PC-9 (cell line): ENCODE measurements around the gene DESI1. TPM values are rescaled to one million over a fixed set of nuclear protein-coding genes. Genes with fewer than 3 reads are reported as not detected.

Experiments used
- BruUV-seq: library from RNA; stranded (reverse); fragments of 400-500 nt; replicated peaks from 2 replicates; lab custom pipeline; 2021; lab: Mats Ljungman, UMichigan
- CTCF ChIA-PET: fragments of 300-600 bp; sonication (Branson Sonifier 250); formaldehyde crosslinking; loops from one replicate; lab custom pipeline; 2022; ENCODE audit warnings: antibody characterized with exemption; lab: Charles Lee
- POLR2A ChIA-PET: fragments of 300-600 bp; sonication (Branson Sonifier 250); formaldehyde crosslinking; loops from one replicate; lab custom pipeline; 2022; ENCODE audit warnings: antibody characterized with exemption; ENCODE audit not compliant: unreplicated experiment; lab: Charles Lee
- DNase-seq, 2 experiments: peaks; one replicate each; pipeline versions ENCODE4 v3.0.0 to v3.0.0-alpha.2; 2015 to 2022; ENCODE audit warnings: mixed read lengths in 1 of 2
- H2AFZ ChIP-seq: fragments of 200-600 bp; sonication (generic); 2 replicates; pipeline ENCODE4 v1.8.1; 2017; ENCODE audit warnings: antibody characterized with exemption
- H3F3A ChIP-seq: fragments of 200-600 bp; sonication (generic); 2 replicates; pipeline ENCODE4 v1.8.1; 2017; ENCODE audit warnings: antibody characterized with exemption, mild to moderate bottlenecking, low read depth; ENCODE audit not compliant: insufficient read depth
- H3K27ac ChIP-seq: fragments of 200-600 bp; sonication (generic); 2 replicates; pipeline ENCODE4 v1.6.1; 2016; ENCODE audit warnings: mixed run types
- H3K27me3 ChIP-seq: fragments of 200-600 bp; sonication (generic); 2 replicates; pipeline ENCODE4 v1.6.1; 2016; ENCODE audit warnings: low read depth, mixed run types; ENCODE audit not compliant: insufficient read depth
- H3K36me3 ChIP-seq: fragments of 200-600 bp; sonication (generic); 2 replicates; pipeline ENCODE4 v1.6.1; 2016; ENCODE audit warnings: low read depth, mixed run types
- H3K4me1 ChIP-seq: fragments of 200-600 bp; sonication (generic); replicated peaks from 2 replicates; pipeline ENCODE4 v1.6.1; 2016; ENCODE audit warnings: mixed run types; ENCODE audit not compliant: insufficient read depth
- H3K4me2 ChIP-seq: fragments of 200-600 bp; sonication (generic); 2 replicates; pipeline ENCODE4 v1.6.1; 2017; ENCODE audit warnings: mixed run types
- H3K4me3 ChIP-seq: fragments of 200-600 bp; sonication (generic); 2 replicates; pipeline ENCODE4 v1.6.1; 2016; ENCODE audit warnings: mixed run types
- H3K79me2 ChIP-seq: fragments of 200-600 bp; sonication (generic); 2 replicates; pipeline ENCODE4 v1.6.1; 2017; ENCODE audit warnings: low read depth, mixed run types
- H3K9me2 ChIP-seq: fragments of 200-600 bp; sonication (generic); 2 replicates; pipeline ENCODE4 v1.8.1; 2017; ENCODE audit warnings: mild to moderate bottlenecking; ENCODE audit not compliant: insufficient read depth
- H3K9me3 ChIP-seq: fragments of 200-600 bp; sonication (generic); 2 replicates; pipeline ENCODE4 v1.8.1; 2016; ENCODE audit warnings: low read depth; ENCODE audit not compliant: insufficient read depth
- H4K20me1 ChIP-seq: fragments of 200-600 bp; sonication (generic); 2 replicates; pipeline ENCODE4 v1.8.1; 2017; ENCODE audit not compliant: insufficient read depth
- EZH2 ChIP-seq: fragments of 200-600 bp; sonication (generic); IDR thresholded peaks from 2 replicates; pipeline ENCODE4 v1.8.0; 2017; ENCODE audit warnings: antibody characterized with exemption, low read depth
- intact Hi-C: fragments of 100-400 bp; cut with micrococcal nuclease; formaldehyde crosslinking; loops from one replicate; pipeline ENCODE4 v1.10.0; 2022; ENCODE audit not compliant: unreplicated experiment
- total RNA-seq: library from RNA; stranded (reverse); gene quantifications from 2 replicates; pipeline ENCODE4 v1.2.3, GENCODE V29; 2021
- TF ChIP-seq, protein P1 (sequence below): fragments of 200-600 bp; sonication (generic); conservative IDR thresholded peaks from 2 replicates; pipeline ENCODE4 v1.6.1; 2017; ENCODE audit warnings: mixed run types, antibody characterized with exemption, mild to moderate bottlenecking, moderate library complexity

Gene DESI1
- total RNA-seq, 1 experiment from 2014 or later: 52.7 TPM

DNA sequence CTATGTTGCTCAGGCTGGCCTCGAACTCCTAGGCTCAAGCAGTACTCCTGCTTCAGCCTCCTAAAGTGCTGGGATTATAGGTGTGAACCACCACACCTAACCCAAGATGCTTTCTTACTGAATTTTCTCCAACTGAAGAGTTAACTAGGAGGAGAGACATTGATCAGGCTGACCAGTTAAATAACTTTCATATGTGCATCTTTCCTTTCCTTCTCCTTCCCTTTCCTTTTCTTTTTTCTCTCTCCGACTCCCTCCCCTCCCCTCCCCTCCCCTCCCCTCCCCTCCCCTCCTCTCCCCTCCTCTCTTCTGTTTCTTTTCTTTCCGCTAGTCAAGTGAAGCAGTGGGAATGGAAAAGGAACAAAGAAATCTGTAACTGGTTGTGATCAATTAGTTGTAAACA, 26.9 kb upstream of the DESI1 start:
- Histone ChIP-seq H2AFZ (no peak overlapping the region), H3F3A (peaks cover 52% of the 10 kb centered on the region), H3K79me2 (peaks cover 14% of the 10 kb centered on the region), H3K4me1 (no peaks in the 10 kb centered on the region), H3K36me3 (peaks cover 55% of the 10 kb centered on the region), H3K27ac (no peak overlapping the region), H3K9me3 (no peaks in the 10 kb centered on the region), H3K27me3 (no peaks in the 10 kb centered on the region), H3K4me2 (no peak overlapping the region), H3K4me3 (no peak overlapping the region), H4K20me1 (peaks cover 59% of the 10 kb centered on the region), H3K9me2 (no peaks in the 10 kb centered on the region)
- POLR2A ChIA-PET: no interaction called here
- CTCF ChIA-PET: no interaction called here
- no TSS peak for BruUV-seq
- TF ChIP-seq, protein P1, sequence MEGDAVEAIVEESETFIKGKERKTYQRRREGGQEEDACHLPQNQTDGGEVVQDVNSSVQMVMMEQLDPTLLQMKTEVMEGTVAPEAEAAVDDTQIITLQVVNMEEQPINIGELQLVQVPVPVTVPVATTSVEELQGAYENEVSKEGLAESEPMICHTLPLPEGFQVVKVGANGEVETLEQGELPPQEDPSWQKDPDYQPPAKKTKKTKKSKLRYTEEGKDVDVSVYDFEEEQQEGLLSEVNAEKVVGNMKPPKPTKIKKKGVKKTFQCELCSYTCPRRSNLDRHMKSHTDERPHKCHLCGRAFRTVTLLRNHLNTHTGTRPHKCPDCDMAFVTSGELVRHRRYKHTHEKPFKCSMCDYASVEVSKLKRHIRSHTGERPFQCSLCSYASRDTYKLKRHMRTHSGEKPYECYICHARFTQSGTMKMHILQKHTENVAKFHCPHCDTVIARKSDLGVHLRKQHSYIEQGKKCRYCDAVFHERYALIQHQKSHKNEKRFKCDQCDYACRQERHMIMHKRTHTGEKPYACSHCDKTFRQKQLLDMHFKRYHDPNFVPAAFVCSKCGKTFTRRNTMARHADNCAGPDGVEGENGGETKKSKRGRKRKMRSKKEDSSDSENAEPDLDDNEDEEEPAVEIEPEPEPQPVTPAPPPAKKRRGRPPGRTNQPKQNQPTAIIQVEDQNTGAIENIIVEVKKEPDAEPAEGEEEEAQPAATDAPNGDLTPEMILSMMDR: no peak
- TF ChIP-seq EZH2: no peak
- no peak for DNase-seq
- intact Hi-C loops: no loop called here

DNA sequence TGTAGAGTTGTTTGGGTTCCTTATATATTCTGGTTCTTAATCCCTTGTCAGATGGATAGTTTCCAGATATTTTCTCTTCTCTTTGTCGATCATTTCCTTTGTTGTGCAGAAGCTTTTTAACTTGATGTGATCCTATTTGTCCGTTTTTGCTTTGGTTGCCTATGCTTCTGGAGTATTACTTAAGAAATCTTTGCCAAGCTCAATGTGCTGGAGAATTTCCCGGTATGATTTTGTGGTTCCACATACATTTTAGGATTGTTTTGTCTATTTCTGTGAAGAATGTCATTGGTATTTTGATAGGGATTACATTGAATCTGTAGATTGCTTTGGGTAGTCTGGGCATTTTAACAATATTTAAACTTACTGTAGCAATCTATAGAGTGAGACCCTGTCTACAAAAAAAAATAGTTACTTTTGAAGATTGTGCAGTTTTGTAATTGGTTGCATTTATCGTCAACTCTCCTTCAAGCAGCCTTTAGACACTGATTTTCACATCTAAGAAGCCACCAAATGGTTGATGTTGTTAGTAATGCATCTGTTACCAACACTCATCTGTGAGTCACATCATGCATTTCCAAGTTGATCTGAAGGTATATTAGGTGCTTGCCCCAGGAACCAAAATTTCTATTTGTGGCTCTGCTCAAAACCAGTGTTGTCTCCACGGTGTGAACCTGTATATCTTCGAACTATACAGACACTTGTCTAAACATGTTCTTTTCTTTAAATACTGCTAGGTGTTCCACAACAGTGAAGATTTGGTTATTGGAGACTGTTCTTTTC, 21.7 kb upstream of the DESI1 start:
- no peaks in the 10 kb centered on the region for H3K4me1 ChIP-seq
- no peak overlapping the region for H3K27ac ChIP-seq
- intact Hi-C loops: no loop called here
- H3K27me3 ChIP-seq: no peaks in the 10 kb centered on the region
- no peak overlapping the region for H3K4me3 ChIP-seq
- peaks cover 58% of the 10 kb centered on the region for H4K20me1 ChIP-seq
- H2AFZ ChIP-seq: no peak overlapping the region
- CTCF ChIA-PET: no interaction called here
- peaks cover 52% of the 10 kb centered on the region for H3K36me3 ChIP-seq
- no peaks in the 10 kb centered on the region for H3K9me3 ChIP-seq
- H3K9me2 ChIP-seq: no peaks in the 10 kb centered on the region
- no TSS peak for BruUV-seq
- POLR2A ChIA-PET: no interaction called here
- H3K4me2 ChIP-seq: no peak overlapping the region
- DNase-seq: no peak
- peaks cover 47% of the 10 kb centered on the region for H3F3A ChIP-seq
- no peak for TF ChIP-seq EZH2
- TF ChIP-seq, protein P1: no peak
- H3K79me2 ChIP-seq: peaks cover 31% of the 10 kb centered on the region

DNA sequence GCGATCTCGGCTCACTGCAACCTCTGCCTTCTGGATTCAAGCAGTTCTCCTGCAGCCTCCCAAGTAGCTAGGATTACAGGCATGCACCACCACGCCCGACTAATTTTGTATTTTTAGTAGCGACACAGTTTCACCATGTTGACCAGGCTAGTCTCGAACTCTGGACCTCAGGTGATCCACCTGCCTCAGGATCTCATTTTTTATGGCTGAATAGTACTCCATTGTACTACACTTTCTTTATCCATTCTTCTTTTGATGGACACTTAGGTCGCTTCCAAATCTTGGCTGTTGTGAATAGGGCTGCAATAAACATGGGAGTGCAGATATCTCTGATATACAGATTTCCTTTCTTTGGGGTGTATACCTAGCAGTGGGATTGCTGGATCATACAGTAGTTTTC, 21.0 kb upstream of the DESI1 start:
- CTCF ChIA-PET: no interaction called here
- no peaks in the 10 kb centered on the region for H3K4me1 ChIP-seq
- intact Hi-C loops: no loop called here
- H4K20me1 ChIP-seq: peaks cover 61% of the 10 kb centered on the region
- no peak overlapping the region for H2AFZ ChIP-seq
- no peaks in the 10 kb centered on the region for H3K9me3 ChIP-seq
- no TSS peak for BruUV-seq
- TF ChIP-seq EZH2: no peak
- TF ChIP-seq, protein P1: no peak
- no peak overlapping the region for H3K4me3 ChIP-seq
- H3K27ac ChIP-seq: no peak overlapping the region
- peaks cover 58% of the 10 kb centered on the region for H3K36me3 ChIP-seq
- H3K27me3 ChIP-seq: no peaks in the 10 kb centered on the region
- peaks cover 49% of the 10 kb centered on the region for H3F3A ChIP-seq
- DNase-seq: no peak
- peaks cover 31% of the 10 kb centered on the region for H3K79me2 ChIP-seq
- POLR2A ChIA-PET: no interaction called here
- H3K9me2 ChIP-seq: no peaks in the 10 kb centered on the region
- no peak overlapping the region for H3K4me2 ChIP-seq
